ENCODE measurements around the gene VDR.

Gene VDR

GRCh38 chr12:47825173-47825639, 79.6 kb downstream of the VDR start (continued):
- TF ChIP-seq CSRNP3 (CRISPR knock-in tag; IDR thresholded peaks at IDR 0.05) (no peak), ZNF70 (CRISPR knock-in tag; IDR thresholded peaks at IDR 0.05) (no peak), POU6F1 (CRISPR knock-in tag; IDR thresholded peaks at IDR 0.05; ENCODE audit: borderline replicate concordance, low read depth) (no peak), CREB5 (CRISPR knock-in tag; IDR thresholded peaks at IDR 0.05; ENCODE audit: low read depth) (no peak), ZFP3 (CRISPR knock-in tag; IDR thresholded peaks at IDR 0.05) (no peak), BACH2 (CRISPR knock-in tag; IDR thresholded peaks at IDR 0.05; ENCODE audit: borderline replicate concordance) (no peak), RARB (CRISPR knock-in tag; IDR thresholded peaks at IDR 0.05) (no peak)

GRCh38 chr12:47824635-47825034, 80.2 kb downstream of the VDR start:
- TF ChIP-seq OSR1 (CRISPR knock-in tag; IDR thresholded peaks at IDR 0.05) (no peak), BACH2 (CRISPR knock-in tag; IDR thresholded peaks at IDR 0.05; ENCODE audit: borderline replicate concordance) (no peak), PATZ1 (CRISPR knock-in tag; IDR thresholded peaks at IDR 0.05; ENCODE audit: borderline replicate concordance) (no peak), CREB5 (CRISPR knock-in tag; IDR thresholded peaks at IDR 0.05; ENCODE audit: low read depth) (no peak), TCF4 (CRISPR knock-in tag; IDR thresholded peaks at IDR 0.05; ENCODE audit: borderline replicate concordance) (no peak), CSRNP3 (CRISPR knock-in tag; IDR thresholded peaks at IDR 0.05) (no peak), ISL1 (CRISPR knock-in tag; IDR thresholded peaks at IDR 0.05) (no peak), ZFP3 (CRISPR knock-in tag; IDR thresholded peaks at IDR 0.05) (no peak), GLIS3 (CRISPR knock-in tag; IDR thresholded peaks at IDR 0.05) (no peak)
- no peak for ATAC-seq

GRCh38 chr12:47824198-47824597, 80.6 kb downstream of the VDR start:
- TF ChIP-seq ZC3H10 (CRISPR knock-in tag; IDR thresholded peaks at IDR 0.05): no peak
- no peak for ATAC-seq

GRCh38 chr12:47823422-47824086, 81.2 kb downstream of the VDR start:
- ATAC-seq: no peak
- no peak for TF ChIP-seq CSRNP3 (CRISPR knock-in tag; IDR thresholded peaks at IDR 0.05)
- TF ChIP-seq CSDC2 (CRISPR knock-in tag; IDR thresholded peaks at IDR 0.05): no peak
- TF ChIP-seq PATZ1 (CRISPR knock-in tag; IDR thresholded peaks at IDR 0.05; ENCODE audit: borderline replicate concordance): no peak
